DMS153 treated with DMSO at 0.1 percent for 48 hours (cell line): ENCODE results near the gene LTC4S.
"Not testable (repeated sequence)": the region's sequence is repeated elsewhere in the genome, so short reads cannot be mapped to it uniquely, and the experiment has no call there.

Source experiments
- DNase-seq: peaks from one replicate; lab custom pipeline; 2025; ENCODE audit not compliant: unreplicated experiment; lab: John Stamatoyannopoulos, UW

Gene LTC4S

GRCh38 chr5:179769271-179769670, 24.5 kb upstream of the LTC4S start:
- no peak for DNase-seq

DNA sequence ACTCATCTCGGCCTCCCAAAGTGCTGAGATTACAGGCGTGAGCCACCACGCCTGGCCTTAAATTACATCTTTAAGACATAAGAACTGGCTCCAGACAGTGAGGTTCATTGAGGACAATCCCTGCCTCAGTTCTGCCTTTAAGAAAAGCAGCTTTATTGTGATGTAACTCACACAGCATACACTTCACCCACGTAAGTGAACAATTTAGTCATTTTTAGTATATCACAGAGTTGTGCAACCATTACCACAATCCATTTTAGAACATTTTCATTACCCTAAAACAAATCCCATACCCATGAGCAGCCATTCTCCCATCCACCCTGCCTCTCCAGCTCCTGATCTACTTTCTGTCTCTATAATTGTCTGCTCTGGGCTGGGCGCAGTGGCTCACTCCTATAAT, 24.0 kb upstream of the LTC4S start:
- DNase-seq = no peak

- DNase-seq = no peak
These were observed 22.4 kb upstream of the LTC4S start for GRCh38 chr5:179771311-179771895.

DNA sequence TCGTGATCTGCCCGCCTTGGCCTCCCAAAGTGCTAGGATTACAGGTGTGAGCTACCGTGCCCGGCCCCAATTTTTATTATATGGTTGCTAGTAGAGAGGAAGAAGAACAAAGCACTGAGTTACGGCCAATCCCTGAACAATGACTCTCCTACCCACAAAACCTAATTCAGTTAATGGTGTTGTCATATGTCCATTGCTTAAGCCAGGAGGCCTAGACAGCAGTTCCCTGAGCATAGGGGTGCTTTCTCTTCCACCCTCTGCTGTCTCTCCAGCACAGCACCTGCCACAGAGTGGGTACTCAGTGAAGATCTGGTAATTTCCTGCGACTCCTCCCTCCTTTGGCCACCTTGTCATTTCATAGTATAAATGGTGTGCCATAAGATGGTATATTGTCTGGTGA, 21.4 kb upstream of the LTC4S start:
- DNase-seq = no peak

- no peak for DNase-seq
These were observed 20.1 kb upstream of the LTC4S start for GRCh38 chr5:179773686-179774040.

DNA sequence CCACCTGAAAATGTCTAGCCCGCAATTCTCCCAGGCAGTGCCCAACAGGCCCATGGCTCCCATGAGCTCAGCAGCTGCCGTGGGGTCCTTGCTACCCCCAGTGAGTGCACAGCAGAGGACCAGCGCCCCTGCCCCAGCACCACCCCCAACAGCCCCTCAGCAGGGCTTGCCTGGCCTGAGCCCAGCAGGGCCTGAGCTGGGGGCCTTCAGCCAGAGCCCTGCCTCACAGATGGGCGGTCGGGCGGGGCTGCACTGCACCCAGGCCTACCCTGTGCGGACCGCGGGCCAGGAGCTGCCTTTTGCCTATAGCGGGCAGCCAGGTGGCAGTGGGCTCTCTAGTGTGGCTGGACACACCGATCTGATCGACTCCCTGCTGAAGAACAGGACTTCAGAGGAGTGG, 19.3 kb upstream of the LTC4S start:
- no peak for DNase-seq

DNA sequence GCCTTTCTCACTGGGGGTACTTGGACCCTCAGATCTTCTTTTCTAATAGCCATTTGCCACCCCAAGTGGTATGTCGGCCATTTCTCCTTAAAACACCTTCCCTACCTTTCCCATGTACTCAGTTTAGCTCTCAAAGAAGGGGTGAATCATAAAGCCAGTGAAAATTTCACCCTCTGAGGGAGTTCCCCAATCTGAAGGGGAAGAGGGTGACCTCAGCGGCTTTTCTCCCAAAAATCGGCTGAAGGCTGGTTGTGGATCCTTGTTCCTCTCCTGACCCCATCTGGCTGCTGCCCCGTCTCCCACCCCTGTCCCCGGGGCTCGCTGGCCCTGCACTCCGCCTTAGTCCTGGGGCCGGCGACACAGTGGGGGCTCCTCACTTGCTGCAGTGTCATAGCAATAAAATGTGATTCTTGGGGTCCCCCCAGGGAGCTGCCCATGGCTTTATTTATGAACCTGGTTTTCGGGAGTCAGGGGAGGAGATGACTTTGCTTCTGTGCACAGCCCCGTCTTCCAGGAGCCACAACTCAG, 17.3 kb upstream of the LTC4S start:
- DNase-seq = no peak

DNA sequence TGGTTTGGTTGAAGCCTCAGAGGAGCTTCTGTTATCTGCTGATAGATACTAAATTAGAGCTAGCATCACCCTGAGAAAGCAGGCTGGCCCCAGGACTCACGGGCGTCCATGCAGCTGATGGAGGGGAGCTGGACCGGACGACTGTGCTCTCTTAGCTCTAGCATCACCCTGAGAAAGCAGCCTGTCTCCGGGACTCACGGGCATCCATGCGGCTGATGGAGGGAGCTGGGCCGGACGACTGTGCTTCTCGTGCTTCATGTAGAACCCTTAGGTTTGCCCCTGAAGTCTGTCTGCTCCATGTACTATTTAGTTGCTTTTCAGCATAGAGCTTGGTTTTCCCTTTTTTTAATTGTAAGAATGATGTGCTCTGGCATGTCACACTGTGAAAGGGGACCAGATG, 16.3 kb upstream of the LTC4S start:
- DNase-seq = no peak

GRCh38 chr5:179777909-179778308, 15.9 kb upstream of the LTC4S start:
- DNase-seq = no peak

GRCh38 chr5:179778591-179778990, 15.2 kb upstream of the LTC4S start:
- no peak for DNase-seq

GRCh38 chr5:179779826-179780225, 14.0 kb upstream of the LTC4S start:
- no peak for DNase-seq

- no peak for DNase-seq
These were observed 13.4 kb upstream of the LTC4S start for GRCh38 chr5:179780362-179780761.

- no peak for DNase-seq
These were observed 11.9 kb upstream of the LTC4S start for GRCh38 chr5:179781846-179782245.

DNA sequence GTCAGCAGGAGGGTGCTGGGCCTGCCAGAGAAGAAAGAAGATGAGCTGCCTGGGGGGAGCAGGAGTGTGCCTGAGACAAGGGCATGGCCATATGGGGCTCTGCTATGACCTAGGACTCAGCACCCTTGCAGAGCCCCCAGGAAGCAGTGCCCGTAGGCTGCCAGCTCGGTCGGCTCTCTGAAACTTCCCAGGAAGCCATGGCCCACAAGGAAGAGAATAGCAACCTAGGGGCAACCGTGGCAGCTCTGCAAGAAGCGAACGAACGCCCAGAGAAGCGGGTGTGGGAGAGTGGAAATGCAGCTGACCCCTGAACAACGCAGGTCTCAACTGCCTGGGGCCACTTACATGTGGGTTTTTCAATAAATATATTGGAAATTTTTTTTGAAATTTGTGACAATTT, 10.7 kb upstream of the LTC4S start:
- DNase-seq = no peak

- DNase-seq = no peak
These were observed 6.9 kb upstream of the LTC4S start for GRCh38 chr5:179786861-179787260.

DNA sequence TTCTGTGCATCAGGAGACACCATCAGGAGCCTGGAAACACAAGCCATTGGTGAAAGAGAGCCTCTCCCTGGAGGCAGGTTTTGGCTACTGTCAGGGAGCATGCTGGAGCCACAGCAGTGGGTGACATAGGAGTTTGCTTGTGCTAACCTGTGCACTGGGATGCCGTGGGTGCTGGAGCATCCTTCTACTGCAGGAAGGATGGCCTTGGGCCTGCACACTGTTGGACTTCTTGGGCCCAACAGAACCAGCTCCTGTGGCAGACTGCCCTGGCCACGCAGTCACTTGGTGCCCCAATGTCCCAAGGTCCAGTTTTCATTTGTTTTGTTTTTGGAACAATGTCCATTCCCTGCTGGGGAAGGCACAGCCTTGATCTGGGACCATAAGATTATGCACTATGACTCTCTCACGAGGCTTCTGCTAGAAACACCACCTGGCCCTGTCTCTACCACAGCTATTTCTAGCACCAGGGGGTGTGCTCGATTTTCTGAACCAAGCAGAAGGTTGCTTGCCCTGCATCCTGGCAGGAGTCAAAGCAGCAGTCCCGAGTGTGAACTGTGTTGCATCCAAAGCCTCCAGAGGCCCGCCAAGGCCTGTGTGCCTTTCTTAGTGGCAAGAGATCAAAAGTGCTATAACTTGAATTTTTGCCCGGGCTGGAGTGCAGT, 5.5 kb upstream of the LTC4S start:
- DNase-seq = no peak

DNA sequence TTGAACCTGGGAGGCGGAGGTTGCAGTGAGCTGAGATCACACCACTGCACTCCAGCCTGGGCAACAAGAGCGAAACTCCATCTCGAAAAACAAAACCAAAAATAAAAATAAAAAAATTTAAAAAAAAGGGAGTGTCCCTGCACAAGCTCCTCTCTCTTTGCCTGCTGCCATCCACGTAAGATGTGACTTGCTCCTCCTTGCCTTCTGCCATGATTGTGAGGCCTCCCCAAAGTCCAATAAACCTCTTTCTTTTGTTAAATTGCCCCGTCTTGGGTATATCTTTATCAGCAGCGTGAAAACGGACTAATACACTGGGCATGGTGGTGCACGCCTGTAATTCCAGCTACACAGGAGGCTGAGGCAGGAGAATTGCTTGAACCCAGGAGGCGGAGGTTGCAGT, 4.5 kb upstream of the LTC4S start:
- not testable (repeated sequence) for DNase-seq

GRCh38 chr5:179791881-179792611, 1.7 kb upstream of the LTC4S start:
- no peak for DNase-seq

GRCh38 chr5:179792612-179793467, 946 bp upstream of the LTC4S start:
- DNase-seq = no peak

- no peak for DNase-seq
These were observed 385 bp downstream of the LTC4S start for GRCh38 chr5:179794171-179794570.

- no peak for DNase-seq
These were observed 789 bp downstream of the LTC4S start for GRCh38 chr5:179794575-179794974.
